Prostate gland (tissue), 2 donors: ENCODE measurements around the gene NCK1. TPM values are rescaled to one million over a fixed set of nuclear protein-coding genes. Genes with fewer than 3 reads are reported as not detected.
"Not testable (repeated sequence)": the region's sequence is repeated elsewhere in the genome, so short reads cannot be mapped to it uniquely, and the experiment has no call there.

ENCODE experiments used
- DNase-seq: peaks from one replicate; pipeline ENCODE4 v3.0.0-alpha.2; 2019; ENCODE audit warnings: low spot score
- H3K27ac ChIP-seq, 2 donors: fragments of 200-600 bp; sonication (generic); 2 replicates each; pipeline ENCODE4 v1.5.1; 2017 to 2019
- H3K27me3 ChIP-seq: fragments of 200-600 bp; sonication (generic); replicated peaks from 2 replicates; pipeline ENCODE4 v1.5.1; 2019; ENCODE audit not compliant: insufficient read depth
- H3K36me3 ChIP-seq, 2 donors: fragments of 200-600 bp; sonication (generic); 1 replicate in 1 of 2; 2 replicates in 1 of 2; pipeline versions ENCODE4 v1.5.1 to v1.8.1; 2017 to 2019
- H3K4me1 ChIP-seq: fragments of 200-600 bp; sonication (generic); replicated peaks from 2 replicates; pipeline ENCODE4 v1.5.1; 2019
- H3K4me3 ChIP-seq, 2 donors: fragments of 200-600 bp; sonication (generic); 2 replicates each; pipeline ENCODE4 v1.5.1; 2017 to 2019
- H3K9me3 ChIP-seq: fragments of 200-600 bp; sonication (generic); 2 replicates; pipeline ENCODE4 v1.5.1; 2017
- CTCF ChIP-seq, 4 experiments: fragments of 200-600 bp in 2 of 4; fragments of 450-650 bp in 2 of 4; sonication (generic) in 2 of 4; IDR thresholded peaks; 1 replicate in 3 of 4; 2 replicates in 1 of 4; pipeline ENCODE4 v1.5.1; 2016 to 2019; ENCODE audit warnings: antibody characterized with exemption in 4 of 4, mild to moderate bottlenecking in 2 of 4, moderate library complexity in 2 of 4
- POLR2A ChIP-seq: fragments of 450-650 bp; IDR thresholded peaks from one replicate; pipeline ENCODE4 v1.6.1; 2016; ENCODE audit warnings: antibody characterized with exemption, mild to moderate bottlenecking
- POLR2AphosphoS5 ChIP-seq: sonication (generic); formaldehyde crosslinking; IDR thresholded peaks from one replicate; pipeline ENCODE4 v1.6.1; 2017; ENCODE audit warnings: antibody characterized with exemption
- WGBS: methylation state at CpG from one replicate; pipeline ENCODE4 v1.1.5; 2018; 5-methylcytosine and 5-hydroxymethylcytosine counted together
- intact Hi-C: fragments of 100-400 bp; cut with DNase I; formaldehyde crosslinking; loops from one replicate; pipeline ENCODE4 v1.14.2; 2022
- total RNA-seq, 2 donors: library from RNA; depleted of rRNA; stranded (reverse); fragments of >200 nt; gene quantifications; one replicate each; pipeline ENCODE4 v1.1.0, GENCODE V29; 2016

The NCK1 gene
- total RNA-seq, 2 donors from 2014 or later: 23.3 to 35.6 TPM

GRCh38 chr3:136898549-136898948 is 36.5 kb downstream of the NCK1 start:
- 7% methylated on average over 4 of the region's 4 CpGs for WGBS
- Histone ChIP-seq H3K36me3 (no peaks in the 10 kb centered on the region), H3K9me3 (no peaks in the 10 kb centered on the region), H3K27me3 (no peaks in the 10 kb centered on the region), H3K4me1 (no peaks in the 10 kb centered on the region), H3K4me3 (no peak overlapping the region), H3K27ac (peak overlapping the region in 1 of 2 donors; percentile 43)
- intact Hi-C loops: no loop called here
- TF ChIP-seq POLR2AphosphoS5 (peak; percentile 88), POLR2A (no peak)
- peak; percentile 48 for DNase-seq

- 74% methylated on average over 2 of the region's 2 CpGs for WGBS
- DNase-seq: peak; percentile 13
- Histone ChIP-seq H3K4me3 (no peak overlapping the region), H3K9me3 (no peaks in the 10 kb centered on the region), H3K27ac (peak overlapping the region in 1 of 2 donors; percentile 43), H3K4me1 (no peaks in the 10 kb centered on the region), H3K36me3 (no peaks in the 10 kb centered on the region), H3K27me3 (no peaks in the 10 kb centered on the region)
- TF ChIP-seq POLR2A (no peak), CTCF (IDR thresholded peaks at IDR 0.05) (no peak)
- intact Hi-C loops: no loop called here
Observed at GRCh38 chr3:136898954-136899353, 36.9 kb downstream of the NCK1 start.

- Histone ChIP-seq H3K4me1 (no peaks in the 10 kb centered on the region), H3K4me3 (no peak overlapping the region), H3K27me3 (no peaks in the 10 kb centered on the region), H3K9me3 (no peaks in the 10 kb centered on the region), H3K27ac (no peak overlapping the region), H3K36me3 (no peaks in the 10 kb centered on the region)
- intact Hi-C loops: no loop called here
- no peak for DNase-seq
- no peak for TF ChIP-seq POLR2A
- TF ChIP-seq POLR2AphosphoS5: no peak
- no peak for TF ChIP-seq CTCF (IDR thresholded peaks at IDR 0.05)
- WGBS: 72% methylated on average over 2 of the region's 2 CpGs
Observed at GRCh38 chr3:136899622-136900158, 37.7 kb downstream of the NCK1 start.

- intact Hi-C loops, DNase-seq, H3K27ac ChIP-seq, H3K36me3 ChIP-seq, H3K9me3 ChIP-seq, H3K27me3 ChIP-seq, H3K4me3 ChIP-seq, H3K4me1 ChIP-seq: not testable (repeated sequence)
- WGBS: 61% methylated on average over 1 of the region's 1 CpG
- TF ChIP-seq POLR2AphosphoS5: peak; percentile 34
Observed at GRCh38 chr3:136900694-136901093, 38.7 kb downstream of the NCK1 start.

GRCh38 chr3:136901391-136901790 is 39.4 kb downstream of the NCK1 start:
- Histone ChIP-seq H3K4me1 (no peaks in the 10 kb centered on the region), H3K4me3 (no peak overlapping the region), H3K36me3 (no peaks in the 10 kb centered on the region), H3K9me3 (no peaks in the 10 kb centered on the region), H3K27me3 (no peaks in the 10 kb centered on the region), H3K27ac (no peak overlapping the region)
- WGBS: 77% methylated on average over 3 of the region's 3 CpGs
- no peak for DNase-seq
- intact Hi-C loops: no loop called here
- TF ChIP-seq POLR2AphosphoS5: no peak
- no peak for TF ChIP-seq CTCF (IDR thresholded peaks at IDR 0.05)
- no peak for TF ChIP-seq POLR2A

- H3K4me3 ChIP-seq, H3K27ac ChIP-seq, intact Hi-C loops, DNase-seq, H3K27me3 ChIP-seq, H3K4me1 ChIP-seq, H3K9me3 ChIP-seq, H3K36me3 ChIP-seq: not testable (repeated sequence)
- 94% methylated on average over 1 of the region's 1 CpG for WGBS
Observed at GRCh38 chr3:136902530-136902929, 40.5 kb downstream of the NCK1 start.
